Posterior vena cava (tissue), 2 donors: ENCODE data around the gene DGKG. TPM values are rescaled to one million over a fixed set of nuclear protein-coding genes. Genes with fewer than 3 reads are reported as not detected.

ENCODE experiments used
- DNase-seq: peaks from one replicate; pipeline ENCODE4 v3.0.0-alpha.2; 2020; ENCODE audit warnings: low spot score
- intact Hi-C, 2 donors: fragments of 100-400 bp; cut with DNase I; formaldehyde crosslinking; loops; one replicate each; pipeline versions ENCODE4 v1.14.1 to v1.14.2; 2022 to 2023
- total RNA-seq, 2 donors: library from RNA; stranded (reverse); fragmentation: NEBNext Ultra II Directional; extraction: Animal tissue kit (Norgen Biotek cat#: 25700); gene quantifications; one replicate each; pipeline ENCODE4 v1.2.1, GENCODE V29; 2021
- donor health status: DM: yes; HTN: yes; CAD: no.
- donor health status: DM: yes; HTN: yes; CAD: no.

Gene DGKG
- total RNA-seq, 2 donors from 2014 or later = 16.7 to 18.2 TPM

DNA sequence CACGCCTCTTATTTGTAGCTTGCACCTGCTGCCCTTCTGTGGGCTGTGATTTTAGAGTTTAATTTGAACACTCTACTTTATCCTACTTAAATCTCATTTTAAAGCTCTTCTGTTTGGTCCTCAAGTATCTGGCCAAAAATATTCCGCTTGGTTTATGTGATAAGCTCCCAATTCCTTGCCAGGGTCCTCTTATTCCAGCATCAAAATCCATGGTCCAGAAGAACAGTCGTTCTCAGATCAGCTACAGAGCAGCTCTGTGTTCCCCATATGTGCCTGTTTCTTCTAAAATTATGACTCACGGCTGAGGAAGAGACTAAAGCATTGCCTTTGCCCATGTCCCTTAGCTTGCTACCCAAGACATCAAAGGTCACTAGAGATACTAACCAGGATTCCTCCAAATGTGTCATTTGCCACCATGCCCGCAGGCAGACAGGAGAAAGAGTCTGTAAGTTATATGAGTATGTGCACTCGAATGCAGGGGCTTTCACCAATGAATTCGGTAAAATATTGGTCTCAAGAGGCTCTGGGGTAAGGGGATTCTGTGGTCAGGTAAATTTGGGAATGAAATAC lies 137.9 kb downstream of the DGKG start:
- intact Hi-C loops = no loop called here
- DNase-seq = no peak

DNA sequence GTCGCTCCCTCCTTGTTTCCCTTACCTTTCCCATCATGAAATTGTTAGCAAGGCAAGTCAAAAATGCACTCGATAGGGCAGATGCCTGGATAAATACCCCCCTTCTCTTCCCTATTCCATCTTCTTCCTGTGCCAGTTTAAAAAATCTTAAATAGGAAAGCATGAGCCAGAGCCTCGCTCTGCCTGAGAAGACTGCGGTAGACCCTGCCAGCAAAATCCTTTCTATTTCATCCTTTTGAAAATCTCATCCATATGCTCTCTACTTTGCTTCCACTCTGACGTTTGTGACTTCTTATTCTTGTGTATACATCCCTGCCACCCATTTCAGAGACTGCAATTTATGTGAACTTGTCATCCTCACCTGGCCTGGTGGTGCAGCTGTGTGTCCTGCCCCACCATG lies 138.6 kb downstream of the DGKG start:
- no peak for DNase-seq
- intact Hi-C loops = no loop called here

DNA sequence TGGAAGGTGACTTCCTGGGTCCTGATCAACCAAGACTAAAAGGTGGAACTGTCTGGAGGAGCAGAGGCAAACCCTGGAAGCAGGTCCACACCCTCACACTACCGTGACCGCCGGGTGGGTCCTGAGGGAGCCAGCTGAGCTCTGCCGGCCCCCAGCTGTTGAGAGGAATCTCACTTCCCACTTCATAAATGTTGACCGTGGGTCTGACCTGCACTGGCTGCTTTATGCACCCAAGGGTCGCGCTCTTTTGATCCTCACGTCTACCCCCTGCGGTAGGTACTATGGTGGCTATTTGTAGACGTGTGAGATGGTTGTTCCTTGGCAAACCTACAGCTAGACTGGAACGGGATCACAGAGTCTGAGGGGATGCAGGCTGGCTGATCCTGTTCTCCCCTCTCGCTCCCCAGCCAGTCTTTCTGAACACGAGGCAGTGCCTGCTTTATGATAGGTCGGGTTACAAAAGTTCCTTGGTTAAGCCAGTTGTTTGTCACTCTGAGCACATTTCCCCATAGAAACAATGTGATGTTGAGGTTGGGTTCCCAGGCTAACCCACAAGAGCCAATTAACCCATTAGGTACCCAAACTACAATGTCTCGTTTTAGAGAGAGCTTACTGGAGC lies 140.2 kb downstream of the DGKG start:
- intact Hi-C loops = no loop called here

DNA sequence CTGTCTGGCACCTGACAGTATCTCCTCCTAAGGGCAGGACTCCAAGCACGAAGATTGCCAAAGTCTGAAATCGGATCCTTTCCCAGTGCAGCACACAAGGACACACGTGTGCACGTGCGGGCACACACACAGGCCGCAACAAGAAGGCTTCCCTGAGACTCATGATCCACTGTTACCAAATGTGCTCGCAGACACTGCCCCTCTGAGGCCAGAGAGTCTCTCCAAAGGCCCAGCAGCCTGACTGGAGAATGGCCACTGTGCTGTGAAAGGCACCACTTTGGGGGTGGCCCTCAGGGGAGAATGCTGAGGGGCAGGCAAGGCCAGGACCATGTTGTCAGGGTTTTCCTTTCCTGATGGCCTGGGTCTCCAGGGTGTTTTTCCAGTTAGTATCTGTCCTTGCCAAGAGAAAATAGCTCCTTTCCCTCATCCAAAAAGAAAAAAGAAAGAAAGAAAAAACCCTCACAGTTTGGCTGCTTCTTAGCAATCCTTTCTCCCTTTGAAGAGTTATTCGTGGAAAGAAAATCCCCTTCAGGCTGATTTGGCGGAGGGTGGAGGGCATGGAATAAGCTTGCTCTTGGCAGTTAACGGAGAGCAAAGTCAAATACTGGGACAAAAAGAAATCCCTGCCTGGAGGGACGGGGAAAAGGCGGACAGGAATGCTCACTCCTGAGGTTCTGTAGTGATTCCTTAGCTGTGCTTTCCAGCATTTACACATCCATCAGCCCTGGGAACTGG lies 141.0 kb downstream of the DGKG start:
- no peak for DNase-seq
- intact Hi-C loops = no loop called here

More for the DNA sequence above, 140.2 kb downstream of the DGKG start:
- DNase-seq = no peak

DNA sequence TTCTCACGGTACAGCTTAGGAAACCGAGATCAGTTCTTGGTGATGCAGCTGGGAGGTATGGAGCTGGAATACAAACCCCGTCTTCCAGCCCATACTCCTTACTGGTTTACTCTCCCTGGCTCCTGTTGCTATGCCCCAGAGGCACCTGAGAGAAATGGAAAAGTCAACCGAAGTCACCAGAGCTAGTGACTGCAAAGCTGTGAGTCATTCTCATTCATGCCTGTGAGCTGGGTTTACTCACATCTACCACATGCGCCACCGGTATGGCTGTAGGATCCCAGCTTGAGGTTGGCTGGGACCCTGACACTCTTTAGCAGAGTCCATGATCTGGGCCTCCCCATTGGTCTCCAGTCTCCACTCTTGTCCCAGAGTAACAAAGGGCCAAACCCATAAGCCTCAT lies 141.7 kb downstream of the DGKG start:
- intact Hi-C loops = no loop called here
- no peak for DNase-seq

DNA sequence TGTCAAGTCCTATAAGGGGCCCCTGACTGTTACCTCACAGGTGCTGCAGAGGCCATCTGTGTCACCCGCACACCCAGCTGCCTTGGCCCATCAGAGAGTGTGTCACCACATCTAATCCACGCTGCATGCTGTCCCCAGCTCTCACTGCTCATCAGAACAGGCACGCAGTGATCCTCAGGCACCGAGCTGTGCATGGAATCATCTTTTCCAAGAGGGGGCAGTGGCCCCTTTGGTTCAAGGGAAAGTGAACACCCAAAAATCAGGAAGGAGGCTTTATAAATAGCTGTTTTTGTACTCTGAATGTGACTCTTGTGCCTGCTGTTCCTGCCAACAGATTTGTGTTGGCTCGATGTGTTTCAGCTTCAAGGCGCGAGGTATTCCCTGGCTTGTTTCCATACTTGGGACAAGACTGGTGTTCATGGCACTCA lies 142.8 kb downstream of the DGKG start:
- intact Hi-C loops = no loop called here
- no peak for DNase-seq

DNA sequence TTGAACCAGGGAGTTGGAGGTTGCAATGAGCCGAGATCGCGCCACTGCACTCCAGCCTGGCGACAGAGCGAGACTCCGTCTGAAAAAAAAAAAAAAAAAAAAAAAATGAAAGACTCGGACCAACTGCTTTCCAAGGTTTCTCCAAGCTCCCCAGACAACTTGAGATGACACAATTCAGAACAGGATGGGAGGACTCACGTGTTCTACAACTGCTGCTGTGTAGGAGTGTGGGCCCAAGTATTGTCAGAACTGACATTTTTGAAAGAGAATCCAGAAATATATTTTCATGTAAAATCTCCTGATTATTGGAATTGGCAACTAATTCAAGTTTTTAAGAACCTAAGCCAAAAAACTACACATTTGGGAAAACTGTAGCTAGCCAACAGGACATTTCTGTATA lies 143.6 kb downstream of the DGKG start:
- no peak for DNase-seq
- intact Hi-C loops = no loop called here

DNA sequence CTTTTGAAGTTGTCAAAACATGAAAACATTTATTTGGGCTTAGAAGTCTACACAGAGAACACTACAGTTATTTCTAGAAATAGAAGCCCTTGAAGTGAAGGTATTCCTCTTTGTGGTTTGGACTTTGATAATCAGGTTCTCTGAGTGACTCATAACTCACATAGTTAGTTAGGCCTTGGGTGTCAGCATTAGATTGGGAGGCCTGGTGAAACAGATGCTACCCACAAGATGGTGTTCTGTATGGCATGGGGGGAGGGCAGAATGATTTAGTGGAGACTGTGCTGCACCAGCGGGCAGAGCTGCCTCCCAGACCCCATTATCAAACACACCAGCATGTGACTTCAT lies 144.2 kb downstream of the DGKG start:
- no peak for DNase-seq
- intact Hi-C loops = loop anchor here in 1 of 2 donors (1.0 kb wide), 1 partner anchor 47 kb away; no protein-coding TSS in a partner anchor

DNA sequence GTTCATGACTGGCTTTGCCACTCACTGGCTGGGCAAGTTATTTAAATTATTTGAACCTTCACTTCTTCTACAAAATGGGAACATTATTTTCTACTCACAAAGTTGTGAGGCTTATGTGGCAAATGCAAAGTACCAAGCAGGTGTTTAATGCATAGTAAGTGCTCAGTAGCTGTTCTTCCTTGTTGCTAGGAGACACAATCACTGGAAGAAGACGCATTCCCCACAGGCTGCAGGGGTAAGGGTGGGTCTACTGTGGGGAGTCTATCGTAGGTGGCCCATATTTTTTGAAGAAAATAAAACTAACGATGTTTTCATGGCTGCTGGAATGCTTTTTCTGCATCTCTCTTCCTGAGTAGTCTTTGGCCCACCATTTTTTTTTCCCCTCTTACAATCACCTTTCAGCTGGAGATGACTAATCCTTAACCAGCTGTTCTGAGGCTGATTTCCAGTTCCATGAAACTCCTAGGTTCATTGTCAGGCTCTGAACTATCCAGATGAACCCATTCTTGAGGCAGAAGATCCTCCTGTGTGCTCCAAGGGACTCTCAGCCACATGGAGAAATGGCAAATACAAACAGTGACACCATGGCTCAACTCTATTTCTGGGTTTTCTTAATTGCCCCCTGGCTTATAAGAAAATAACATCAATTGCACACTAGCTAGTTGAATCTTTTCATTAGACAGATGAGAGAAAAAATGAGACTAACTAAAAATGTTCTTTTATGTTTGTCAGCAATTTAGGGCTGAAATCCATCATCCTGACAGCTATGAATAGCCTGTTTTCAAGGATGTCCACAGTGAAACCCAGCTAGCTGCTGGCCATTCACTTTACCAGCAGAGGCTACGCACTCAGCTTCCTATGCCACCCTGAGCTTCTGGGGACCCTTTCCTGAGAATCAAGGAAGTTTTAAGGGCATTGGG lies 144.9 kb downstream of the DGKG start:
- no peak for DNase-seq
- intact Hi-C loops = loop anchor here in 1 of 2 donors (1.0 kb wide), 1 partner anchor 47 kb away; no protein-coding TSS in a partner anchor

DNA sequence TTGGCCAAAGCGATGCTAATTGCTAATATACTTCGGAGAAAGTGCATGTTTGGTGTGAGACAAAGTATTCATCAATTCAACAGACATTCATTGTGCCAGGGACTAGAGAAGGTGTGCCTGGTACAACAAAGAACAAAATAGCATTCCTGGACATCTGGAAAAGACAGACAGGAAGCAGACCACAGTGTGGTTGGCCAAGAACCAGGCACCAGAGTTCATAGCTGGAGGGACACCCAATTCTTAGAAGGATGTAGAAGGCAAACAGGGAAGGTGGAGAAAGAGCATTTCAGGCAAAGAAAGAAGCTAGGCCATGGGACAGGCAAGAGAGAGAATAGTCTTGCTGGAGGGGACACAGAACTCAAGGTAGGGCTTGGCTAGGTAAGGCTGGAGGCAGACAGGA lies 147.4 kb downstream of the DGKG start:
- DNase-seq = no peak
- intact Hi-C loops = no loop called here

DNA sequence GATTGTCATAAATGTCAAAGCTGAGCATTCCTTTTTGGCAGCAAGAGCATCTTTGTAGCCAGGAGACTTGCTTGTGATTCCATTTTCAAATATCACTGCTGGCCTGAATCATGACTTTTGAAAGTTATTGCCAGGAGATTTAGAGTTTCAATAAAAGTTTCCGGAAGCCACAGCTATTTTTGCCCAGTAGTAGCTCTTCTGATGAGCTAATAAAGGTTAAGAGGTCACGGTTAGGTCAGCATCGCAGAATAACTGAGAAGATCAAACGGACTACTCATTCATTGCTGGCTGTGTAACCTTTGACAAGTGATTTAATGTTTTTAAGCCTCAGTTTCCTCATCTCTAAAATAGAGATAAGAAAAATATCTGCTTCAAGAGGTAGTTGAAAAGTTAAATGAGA lies 148.1 kb downstream of the DGKG start:
- intact Hi-C loops = no loop called here
- no peak for DNase-seq

DNA sequence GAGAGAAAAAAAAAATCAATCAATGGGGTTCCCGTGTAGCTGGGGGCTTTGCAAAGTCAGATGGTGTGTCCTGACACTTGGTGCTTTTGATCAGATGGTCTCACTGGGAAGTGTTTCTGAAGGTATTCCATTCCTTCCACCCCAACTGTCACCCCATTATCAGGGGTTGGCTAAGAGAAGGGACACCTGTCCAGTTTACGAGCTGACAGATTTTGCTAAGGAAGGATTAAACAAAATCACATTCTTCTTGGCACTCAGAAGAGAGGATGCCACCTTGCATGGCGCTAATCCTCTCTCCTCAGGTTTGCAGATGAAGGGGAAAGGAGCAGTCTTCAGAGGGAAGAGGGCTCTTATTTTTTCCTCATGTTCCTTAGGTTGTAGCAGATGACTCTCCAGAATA lies 149.4 kb downstream of the DGKG start:
- no peak for DNase-seq
- intact Hi-C loops = no loop called here

DNA sequence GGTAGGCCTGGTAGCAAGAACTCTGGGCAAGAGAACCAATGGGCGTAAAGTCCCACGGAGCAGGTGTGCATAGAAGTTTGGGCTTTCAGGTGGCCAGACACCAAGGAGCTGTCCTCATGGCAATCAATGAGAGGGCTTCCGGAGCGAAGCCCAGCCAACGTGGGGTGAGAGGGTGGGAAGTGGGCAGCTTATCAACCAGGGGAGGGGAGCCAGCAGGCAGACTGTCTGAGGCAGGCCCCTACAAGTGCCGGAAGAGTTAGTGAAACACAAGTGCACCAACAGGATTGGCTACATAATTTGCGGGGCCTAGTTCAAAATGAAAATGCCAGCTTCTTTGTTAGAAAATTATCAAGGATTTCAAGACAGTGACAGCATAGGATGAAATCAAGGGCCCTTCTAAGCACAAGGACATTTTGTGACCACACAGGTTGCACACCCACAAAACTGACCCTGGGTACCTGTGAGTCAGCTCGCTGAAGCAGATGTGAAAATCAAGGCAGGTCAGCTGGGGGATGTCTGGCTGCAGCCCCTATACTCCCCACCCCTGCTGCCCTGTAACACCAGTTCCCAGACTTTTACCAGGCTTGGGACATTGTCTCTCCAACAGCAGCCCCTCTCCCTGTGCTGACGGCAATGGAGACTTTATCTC lies 151.1 kb downstream of the DGKG start:
- DNase-seq = no peak
- intact Hi-C loops = no loop called here

DNA sequence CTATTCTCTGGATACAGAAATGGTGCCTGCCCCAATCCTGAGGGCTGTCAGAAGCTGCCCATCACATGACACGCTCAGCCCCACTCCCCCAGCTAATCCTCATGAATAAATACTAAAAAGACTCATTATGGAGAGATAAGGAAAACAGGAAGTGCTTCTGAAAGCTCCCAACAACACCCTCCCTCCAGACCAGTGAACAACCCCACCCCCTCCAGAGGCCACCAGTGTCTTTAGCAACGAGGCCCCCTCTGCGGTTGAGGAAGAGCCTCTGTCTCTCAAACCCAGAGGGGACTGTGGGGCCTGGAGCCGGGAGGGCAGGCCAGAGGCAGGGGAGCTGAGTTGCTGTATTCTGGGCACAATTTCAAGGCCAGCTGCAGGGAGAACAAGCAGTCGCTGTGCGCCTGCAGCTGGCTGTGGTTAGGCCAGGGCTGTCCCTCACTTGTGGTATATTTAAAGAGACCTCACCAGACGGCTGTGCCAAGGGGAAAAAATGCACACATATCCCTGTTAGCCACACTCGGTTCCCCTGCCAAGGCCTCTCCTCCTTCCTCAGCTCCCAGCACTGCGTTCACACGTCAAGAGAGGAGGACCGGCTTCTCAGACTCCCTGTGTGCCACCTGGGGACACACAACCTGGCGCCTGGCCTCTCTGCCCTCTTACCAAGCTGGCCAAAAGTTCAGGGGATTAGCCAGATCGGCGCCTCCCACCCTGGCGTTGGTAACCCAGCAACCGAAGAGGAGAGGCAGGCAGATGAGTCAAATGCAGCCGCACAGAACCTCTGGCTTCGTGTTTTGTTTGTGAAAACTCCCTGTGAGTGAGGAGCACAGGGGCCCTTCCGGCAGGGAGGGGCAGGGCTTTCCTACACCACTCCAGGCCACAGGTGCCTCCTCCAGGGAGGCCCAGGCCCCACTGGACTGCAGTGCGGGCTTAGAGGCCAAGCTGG lies 152.0 kb downstream of the DGKG start:
- DNase-seq = no peak
- intact Hi-C loops = no loop called here

DNA sequence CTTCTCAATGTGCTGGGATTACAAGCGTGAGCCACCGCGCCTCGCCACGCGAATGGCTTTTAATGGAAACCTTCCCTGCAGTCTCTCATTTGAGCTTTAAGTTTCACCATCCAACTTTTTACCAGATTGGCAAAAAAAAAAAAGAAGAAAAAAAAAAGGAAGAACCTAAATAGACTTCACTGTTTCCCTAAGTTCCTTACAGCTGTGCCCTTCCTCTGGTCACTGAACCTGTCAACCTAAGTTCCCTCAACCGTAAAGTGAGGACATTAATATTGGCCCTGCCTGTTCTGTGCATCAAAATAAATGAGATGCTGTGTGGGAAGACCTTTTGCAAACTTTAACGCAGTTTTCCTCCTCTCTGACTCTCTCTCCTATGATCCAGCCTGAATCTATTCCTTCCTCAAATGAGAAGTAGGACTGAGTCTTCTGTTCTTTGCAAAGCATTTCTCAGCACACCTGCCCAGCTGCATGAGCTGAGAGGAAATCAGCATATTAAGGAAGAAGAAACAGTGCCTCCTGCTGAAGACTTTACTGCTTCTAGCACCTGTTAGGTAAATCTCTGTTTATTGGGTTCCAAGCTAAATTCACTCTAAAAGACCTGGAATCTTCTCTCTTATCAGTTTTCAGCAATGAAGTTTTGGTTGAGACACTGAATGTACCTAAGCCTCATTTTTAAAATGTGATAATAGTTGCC lies 153.6 kb downstream of the DGKG start:
- no peak for DNase-seq
- intact Hi-C loops = no loop called here

DNA sequence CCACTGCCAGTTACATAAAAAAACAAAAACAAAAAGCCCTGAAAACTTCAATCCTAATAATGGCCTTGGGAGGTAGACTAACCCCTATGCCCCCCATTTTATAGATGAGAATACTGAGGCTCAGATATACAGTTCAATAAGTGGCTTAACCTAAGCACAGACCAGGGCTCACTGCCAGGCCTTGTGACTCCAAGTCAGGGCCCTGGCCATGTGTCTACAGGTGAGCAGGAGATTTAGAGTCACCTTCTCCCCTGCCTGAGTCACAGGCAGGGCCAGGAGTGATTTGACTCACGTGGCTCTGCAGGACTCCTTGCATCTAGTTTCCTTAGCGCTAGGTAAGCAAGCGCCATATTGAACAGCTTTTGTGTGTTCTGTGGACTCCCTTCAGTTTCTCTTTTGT lies 154.5 kb downstream of the DGKG start:
- intact Hi-C loops = no loop called here
- no peak for DNase-seq

DNA sequence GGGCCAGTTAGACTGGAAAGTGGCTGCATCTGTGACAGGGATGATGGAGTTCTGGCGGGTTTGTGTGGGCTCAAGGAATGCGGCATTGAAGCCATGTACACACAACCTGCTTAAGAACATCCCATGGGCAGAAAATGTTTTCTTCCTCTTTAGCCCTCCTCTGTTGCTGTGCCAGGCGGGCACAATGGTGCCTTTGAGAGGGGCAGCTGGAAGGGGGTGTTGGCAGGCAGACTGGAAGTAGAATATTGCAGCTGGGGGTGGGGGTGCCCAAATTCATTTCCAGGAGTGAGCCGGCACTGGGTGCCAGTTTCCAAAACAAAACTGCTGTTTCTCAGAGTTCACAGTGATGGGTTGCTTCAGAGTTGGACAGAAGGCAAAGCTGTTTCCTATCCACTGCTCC lies 161.3 kb downstream of the DGKG start:
- intact Hi-C loops = no loop called here
- no peak for DNase-seq

DNA sequence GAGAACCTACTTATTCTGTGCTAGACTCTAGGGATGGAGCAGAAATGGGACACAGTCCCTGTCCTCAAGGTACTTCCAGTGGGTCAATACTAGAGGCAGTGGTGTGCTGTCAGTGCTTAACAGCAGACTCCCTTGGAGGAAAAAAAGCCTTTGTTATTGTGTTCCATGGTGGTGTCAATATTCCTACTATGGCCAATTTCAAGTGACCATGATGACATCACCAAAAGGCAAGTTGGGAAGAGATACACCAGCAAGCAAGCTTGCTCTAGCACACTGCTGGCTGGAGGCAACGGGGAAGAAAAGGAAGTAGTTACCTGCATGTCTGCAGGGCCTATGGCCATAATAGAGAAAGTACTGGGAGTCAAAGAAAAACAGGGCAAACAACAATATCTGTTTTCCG lies 163.6 kb downstream of the DGKG start:
- DNase-seq = no peak
- intact Hi-C loops = no loop called here
